Measurements from ENCODE around the gene STOX1.

GRCh38 chr10:68826764-68827591 lies at the start of gene STOX1:
- TF ChIP-seq CTCF (IDR thresholded peaks at IDR 0.05) (no peak), EP300 (IDR thresholded peaks at IDR 0.05) (no peak), POLR2A (IDR thresholded peaks at IDR 0.05) (no peak)

Measured in ovary (tissue), 3 donors.